ENCODE results near the gene HSPBP1. TPM values are rescaled to one million over a fixed set of nuclear protein-coding genes. Genes with fewer than 3 reads are reported as not detected.

HSPBP1 gene
- total and polyA plus RNA-seq, 2 of the 4 experiments (the other 2 are of a cell fraction) = 21.0 to 43.2 TPM

GRCh38 chr19:55259540-55260210 lies 20.2 kb downstream of the HSPBP1 start:
- dilution Hi-C loops (cut with HindIII; ENCODE audit: low sequenced_read_pairs, unreplicated experiment) (no loop called here), intact Hi-C loops (cut with micrococcal nuclease) (loop anchor here (1.0 to 2.0 kb wide), 2 partner anchors 43 to 159 kb away; no protein-coding TSS in a partner anchor)

More at GRCh38 chr19:55259540-55260210, 20.2 kb downstream of the HSPBP1 start:
- Histone ChIP-seq H2BK5ac (ENCODE audit: low read depth, low read length, poor library complexity, severe bottlenecking) (peak overlapping the region; percentile 91), H2BK20ac (ENCODE audit: low read depth, low read length) (peak overlapping the region; percentile 75; the same call in 1 of the 2 replicates), H3K23ac (ENCODE audit: low read depth, low read length) (peak overlapping the region; percentile 79), H3K27ac (ENCODE audit: insufficient read depth, low read length) (peak overlapping the region; percentile 78), H3K4me3 (ENCODE audit: insufficient read depth, low read depth, low read length) (peak overlapping the region; percentile 48), H2AK9ac (replicated peaks; ENCODE audit: low read depth, low read length, poor library complexity) (peak overlapping the region; percentile 21), H3K79me1 (ENCODE audit: low read depth in 1 of 2, low read length in 2 of 2) (peaks cover 0 to 38% of the 10 kb centered on the region in 2 experiments; a peak in 2 of 4 replicates), H3K4ac (ENCODE audit: low read depth, low read length) (peak overlapping the region; percentile 92), H4K5ac (ENCODE audit: low read depth, low read length) (peak overlapping the region; percentile 79), H4K20me1 (ENCODE audit: insufficient read depth, low read length) (peaks cover 36% of the 10 kb centered on the region), H3K27me3 (ENCODE audit: control insufficient read depth, insufficient read depth, low read length) (no peaks in the 10 kb centered on the region), H4K91ac (ENCODE audit: insufficient read depth, low read depth, low read length) (peak overlapping the region; percentile 85), H2BK120ac (ENCODE audit: low read depth, low read length) (peak overlapping the region; percentile 75; the same call in 1 of the 2 replicates), H3K9me1 (ENCODE audit: insufficient read depth, low read length) (peaks cover 21% of the 10 kb centered on the region), H2AFZ (replicated peaks; ENCODE audit: low read length, poor library complexity) (peak overlapping the region; percentile 99), H3K9ac (ENCODE audit: low read depth, low read length) (peak overlapping the region; percentile 79), H2AK5ac (ENCODE audit: low read depth, low read length) (peak overlapping the region; percentile 52), H3K36me3 (ENCODE audit: control insufficient read depth, insufficient read depth, low read length) (no peaks in the 10 kb centered on the region), H3K56ac (ENCODE audit: extremely low read depth, insufficient read depth, low read length) (peak overlapping the region; percentile 49), H3K4me1 (ENCODE audit: control insufficient read depth, insufficient read depth, low read length) (peaks cover 16% of the 10 kb centered on the region), H2BK15ac (ENCODE audit: low read depth, low read length) (no peak overlapping the region), H3K14ac (replicated peaks; ENCODE audit: low read depth, low read length) (peak overlapping the region; percentile 96), H3K18ac (ENCODE audit: low read depth, low read length) (peak overlapping the region; percentile 75), H3K9me3 (ENCODE audit: control insufficient read depth, insufficient read depth, low read length) (no peaks in the 10 kb centered on the region), H4K8ac (ENCODE audit: low read depth in 2 of 2, low read length in 2 of 2) (peak overlapping the region; percentile 78 to 85), H3K4me2 (ENCODE audit: low read depth, low read length) (peak overlapping the region; percentile 82)
- ATAC-seq (ENCODE audit: low read depth) = no peak
- TF ChIP-seq ELK1 (IDR thresholded peaks at IDR 0.05; ENCODE audit: borderline replicate concordance, low read depth, low read length) = no peak
- no peak for TF ChIP-seq FOS (IDR thresholded peaks at IDR 0.05; ENCODE audit: low read depth, low read length)
- TF ChIP-seq, protein P1, sequence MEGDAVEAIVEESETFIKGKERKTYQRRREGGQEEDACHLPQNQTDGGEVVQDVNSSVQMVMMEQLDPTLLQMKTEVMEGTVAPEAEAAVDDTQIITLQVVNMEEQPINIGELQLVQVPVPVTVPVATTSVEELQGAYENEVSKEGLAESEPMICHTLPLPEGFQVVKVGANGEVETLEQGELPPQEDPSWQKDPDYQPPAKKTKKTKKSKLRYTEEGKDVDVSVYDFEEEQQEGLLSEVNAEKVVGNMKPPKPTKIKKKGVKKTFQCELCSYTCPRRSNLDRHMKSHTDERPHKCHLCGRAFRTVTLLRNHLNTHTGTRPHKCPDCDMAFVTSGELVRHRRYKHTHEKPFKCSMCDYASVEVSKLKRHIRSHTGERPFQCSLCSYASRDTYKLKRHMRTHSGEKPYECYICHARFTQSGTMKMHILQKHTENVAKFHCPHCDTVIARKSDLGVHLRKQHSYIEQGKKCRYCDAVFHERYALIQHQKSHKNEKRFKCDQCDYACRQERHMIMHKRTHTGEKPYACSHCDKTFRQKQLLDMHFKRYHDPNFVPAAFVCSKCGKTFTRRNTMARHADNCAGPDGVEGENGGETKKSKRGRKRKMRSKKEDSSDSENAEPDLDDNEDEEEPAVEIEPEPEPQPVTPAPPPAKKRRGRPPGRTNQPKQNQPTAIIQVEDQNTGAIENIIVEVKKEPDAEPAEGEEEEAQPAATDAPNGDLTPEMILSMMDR (conservative IDR thresholded peaks at IDR 0.05; ENCODE audit: low read depth, low read length) = no peak
- no peak for DNase-seq
- in situ Hi-C loops (cut with MboI; ENCODE audit: low sequenced_read_pairs) = loop anchor here (5.0 kb wide), 1 partner anchor 37 kb away; no protein-coding TSS in a partner anchor
- no TSS peak for BruUV-seq (replicated peaks)
- CTCF ChIA-PET = no interaction called here
- WGBS, 2 experiments (ENCODE audit: extremely low coverage in 2 of 2, insufficient read length in 1 of 2) = 67% methylated on average over 10 of the region's 29 CpGs; no CpG with 5 or more reads in 1 of the 2 experiments
- POLR2A ChIA-PET (ENCODE audit: unreplicated experiment) = interaction anchor here (0.6 to 1.5 kb wide), 3 partner anchors 21 to 315 kb away, joined by 3 to 9 read pairs (median 5); partner anchors contain the start of gene HSPBP1
